ENCODE results near the gene CRTAC1. TPM values are rescaled to one million over a fixed set of nuclear protein-coding genes. Genes with fewer than 3 reads are reported as not detected.

CRTAC1 gene
- total and polyA plus RNA-seq, 9 of the 15 experiments (the other 6 are each of a cell fraction or from before 2014, with no cell fraction given): not detected

- TF ChIP-seq ZNF174 (CRISPR knock-in tag; IDR thresholded peaks at IDR 0.05) (no peak), TFAP4 (CRISPR knock-in tag; IDR thresholded peaks at IDR 0.05; ENCODE audit: borderline replicate concordance) (no peak), ZNF699 (CRISPR knock-in tag; IDR thresholded peaks at IDR 0.05; ENCODE audit: insufficient replicate concordance) (no peak)
Measured at GRCh38 chr10:97901381-97901780, 129.0 kb downstream of the CRTAC1 start (continued).

DNA sequence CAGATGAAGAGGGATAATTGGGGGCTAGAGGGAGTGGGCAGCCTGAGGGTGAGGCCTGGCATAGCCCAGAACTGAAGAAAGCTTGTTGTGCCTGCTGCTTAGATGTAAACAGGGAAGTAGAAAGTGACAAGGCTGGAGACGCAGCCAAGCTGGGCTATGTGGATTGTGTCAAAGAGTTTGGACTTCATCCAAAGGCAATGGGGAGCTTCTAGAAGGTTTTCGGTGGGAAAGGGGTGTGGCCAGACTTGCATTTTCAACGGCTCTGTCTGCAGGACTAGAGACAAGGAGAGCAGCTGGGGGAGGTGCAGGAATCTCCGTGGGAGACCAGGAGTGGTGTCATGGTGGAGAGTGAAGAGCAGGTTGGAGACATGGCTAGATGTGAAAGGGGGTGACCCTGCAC is 132.0 kb downstream of the CRTAC1 start:
- Histone ChIP-seq H2AFZ (ENCODE audit: low read depth, low read length) (peak overlapping the region; percentile 68), H3K9me1 (ENCODE audit: control insufficient read depth, insufficient read depth, low read length) (no peaks in the 10 kb centered on the region), H3K27me3 (ENCODE audit: control insufficient read depth in 2 of 2, insufficient read depth in 2 of 2, low read length in 2 of 2) (peaks cover 4 to 26% of the 10 kb centered on the region in 2 experiments; a peak in 2 of 5 replicates), H3K4me3 (no peak overlapping the region), H3K9ac (ENCODE audit: insufficient read depth in 1 of 2, low read depth in 2 of 2, low read length in 2 of 2) (no peak overlapping the region), H3K9me3 (replicated peaks; ENCODE audit: control insufficient read depth, insufficient read depth, low read depth, low read length) (no peaks in the 10 kb centered on the region), H3K36me3 (ENCODE audit: control insufficient read depth, insufficient read depth, low read length) (no peaks in the 10 kb centered on the region), H3K4me1 (replicated peaks in 1 of 2; ENCODE audit: control insufficient read depth in 2 of 2, insufficient read depth in 2 of 2, low read length in 2 of 2) (peaks cover 8 to 11% of the 10 kb centered on the region in 2 experiments; a peak in 4 of 5 replicates), H3K79me2 (ENCODE audit: control insufficient read depth, insufficient read depth, low read length) (no peaks in the 10 kb centered on the region), H3K27ac (ENCODE audit: extremely low read depth, low read depth, low read length) (no peak overlapping the region; the same call in 2 of the 3 replicates), H4K20me1 (replicated peaks; ENCODE audit: control insufficient read depth, insufficient read depth, low read length) (no peaks in the 10 kb centered on the region), H3K4me2 (ENCODE audit: insufficient read depth, low read length) (no peak overlapping the region; the same call in 1 of the 2 replicates)
- intact Hi-C loops (cut with micrococcal nuclease): no loop called here
- no TSS peak for BruUV-seq (replicated peaks)
- DNase-seq (ENCODE audit: extremely low read depth in 1 of 4, low spot score in 3 of 4) (peak; percentile 25 to 53 (median 49)), ATAC-seq (peak; percentile 72), FAIRE-seq (no peak)
- CTCF ChIA-PET (ENCODE audit: low intra/inter-chr PET ratio): no interaction called here
- in situ Hi-C loops (cut with MboI): no loop called here
- POLR2A ChIA-PET: interaction anchor here (1.2 kb wide), 1 partner anchor 33 kb away, joined by 3 read pairs; no protein-coding TSS in a partner anchor
- 0% methylated on average over 4 of the region's 4 CpGs for WGBS (ENCODE audit: insufficient coverage, low coverage, missing lambda C conversion rate)
- peak; percentile 27; the same call in 1 of the 2 replicates for TF ChIP-seq EP300 (IDR thresholded peaks at IDR 0.05; ENCODE audit: low read length)
- no peak for TF ChIP-seq FOXA1 (IDR thresholded peaks at IDR 0.05; ENCODE audit: borderline replicate concordance)
- no peak for TF ChIP-seq BCLAF1 (IDR thresholded peaks at IDR 0.05; ENCODE audit: borderline replicate concordance in 1 of 2, control insufficient read depth in 1 of 2, low read depth in 2 of 2, low read length in 1 of 2)
- 0 out of 2 replicates have a peak, but pooled peaks have one; percentile 22 for TF ChIP-seq CBFA2T3 (IDR thresholded peaks at IDR 0.05)
- peak; percentile 13; the same call in 1 of the 2 replicates for TF ChIP-seq ARID1B (IDR thresholded peaks at IDR 0.05)
- TF ChIP-seq, protein P1, sequence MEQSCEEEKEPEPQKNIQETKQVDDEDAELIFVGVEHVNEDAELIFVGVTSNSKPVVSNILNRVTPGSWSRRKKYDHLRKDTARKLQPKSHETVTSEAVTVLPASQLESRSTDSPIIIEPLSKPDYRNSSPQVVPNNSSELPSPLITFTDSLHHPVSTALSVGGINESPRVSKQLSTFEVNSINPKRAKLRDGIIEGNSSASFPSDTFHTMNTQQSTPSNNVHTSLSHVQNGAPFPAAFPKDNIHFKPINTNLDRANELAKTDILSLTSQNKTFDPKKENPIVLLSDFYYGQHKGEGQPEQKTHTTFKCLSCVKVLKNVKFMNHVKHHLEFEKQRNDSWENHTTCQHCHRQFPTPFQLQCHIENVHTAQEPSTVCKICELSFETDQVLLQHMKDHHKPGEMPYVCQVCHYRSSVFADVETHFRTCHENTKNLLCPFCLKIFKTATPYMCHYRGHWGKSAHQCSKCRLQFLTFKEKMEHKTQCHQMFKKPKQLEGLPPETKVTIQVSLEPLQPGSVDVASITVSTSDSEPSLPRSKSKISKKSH (CRISPR knock-in tag; IDR thresholded peaks at IDR 0.05): no peak
- peak; percentile 94 to 95 for TF ChIP-seq FOXK2 (conservative IDR thresholded peaks at IDR 0.05 in 1 of 2, IDR thresholded peaks at IDR 0.05 in 1 of 2; ENCODE audit: low read depth in 2 of 2)
- TF ChIP-seq ZNF589 (CRISPR knock-in tag; IDR thresholded peaks at IDR 0.05; ENCODE audit: low read depth): no peak
- TF ChIP-seq, protein P2, sequence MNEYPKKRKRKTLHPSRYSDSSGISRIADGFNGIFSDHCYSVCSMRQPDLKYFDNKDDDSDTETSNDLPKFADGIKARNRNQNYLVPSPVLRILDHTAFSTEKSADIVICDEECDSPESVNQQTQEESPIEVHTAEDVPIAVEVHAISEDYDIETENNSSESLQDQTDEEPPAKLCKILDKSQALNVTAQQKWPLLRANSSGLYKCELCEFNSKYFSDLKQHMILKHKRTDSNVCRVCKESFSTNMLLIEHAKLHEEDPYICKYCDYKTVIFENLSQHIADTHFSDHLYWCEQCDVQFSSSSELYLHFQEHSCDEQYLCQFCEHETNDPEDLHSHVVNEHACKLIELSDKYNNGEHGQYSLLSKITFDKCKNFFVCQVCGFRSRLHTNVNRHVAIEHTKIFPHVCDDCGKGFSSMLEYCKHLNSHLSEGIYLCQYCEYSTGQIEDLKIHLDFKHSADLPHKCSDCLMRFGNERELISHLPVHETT (CRISPR knock-in tag; conservative IDR thresholded peaks at IDR 0.05 in 1 of 2, IDR thresholded peaks at IDR 0.05 in 1 of 2): 0 out of 4 replicates have a peak, but pooled peaks of 1 of the 2 experiments have one; percentile 28
- TF ChIP-seq SRSF1 (IDR thresholded peaks at IDR 0.05; ENCODE audit: low read depth, low read length): no peak
